H4 (cell line): ENCODE data around the gene CHEK1. TPM values are rescaled to one million over a fixed set of nuclear protein-coding genes. Genes with fewer than 3 reads are reported as not detected.
"Not testable (repeated sequence)": the region's sequence is repeated elsewhere in the genome, so short reads cannot be mapped to it uniquely, and the experiment has no call there.

ENCODE experiments used
- DNase-seq: peaks from one replicate; pipeline ENCODE4 v3.0.0-alpha.2; 2015; ENCODE audit warnings: low spot score
- total RNA-seq: library from RNA; depleted of rRNA; stranded (reverse); fragments of >200 nt; shearing (Covaris generic); gene quantifications from 2 replicates; pipeline ENCODE4 v1.2.3, GENCODE V29; 2014; rRNA removed

Gene CHEK1
- total RNA-seq, 1 experiment from 2014 or later: 57.5 TPM

- DNase-seq: no peak
These were observed 70.0 kb downstream of the CHEK1 start for GRCh38 chr11:125694951-125695350.

- DNase-seq: no peak
These were observed 76.2 kb downstream of the CHEK1 start for GRCh38 chr11:125701018-125701610.

- DNase-seq: no peak
These were observed 77.1 kb downstream of the CHEK1 start for GRCh38 chr11:125701858-125702621.

- not testable (repeated sequence) for DNase-seq
These were observed 79.7 kb downstream of the CHEK1 start for GRCh38 chr11:125704686-125705085.

GRCh38 chr11:125720781-125721180 lies 95.8 kb downstream of the CHEK1 start:
- DNase-seq: no peak

- no peak for DNase-seq
These were observed 99.2 kb downstream of the CHEK1 start for GRCh38 chr11:125724125-125724524.

Other genes starting within 250 kb of the CHEK1 start
- 1.8 and 2.9 TPM in 2 replicates for gene FEZ1, start 128.9 kb upstream of the CHEK1 start, total RNA-seq
- gene EI24, start 55.7 kb upstream of the CHEK1 start, total RNA-seq: 176 and 186 TPM in 2 replicates
- gene STT3A, start 32.3 kb upstream of the CHEK1 start, total RNA-seq: 270 and 340 TPM in 2 replicates
- gene ACRV1, start 55.7 kb downstream of the CHEK1 start, total RNA-seq: not detected in 2 replicates
- not detected in 2 replicates for gene PATE1, start 121.1 kb downstream of the CHEK1 start, total RNA-seq
- not detected in 2 replicates for gene PATE2, start 153.7 kb downstream of the CHEK1 start, total RNA-seq
- gene PATE3, start 163.0 kb downstream of the CHEK1 start, total RNA-seq: not detected in 2 replicates
- not detected in 2 replicates for gene PATE4, start 208.2 kb downstream of the CHEK1 start, total RNA-seq